Suprapubic skin (tissue), 4 donors: ENCODE data around the gene ANKS4B. TPM values are rescaled to one million over a fixed set of nuclear protein-coding genes. Genes with fewer than 3 reads are reported as not detected.

Experiments
- DNase-seq, 2 donors: peaks; one replicate each; pipeline ENCODE4 v3.0.0-alpha.2; 2019; ENCODE audit warnings: low spot score in 2 of 2
- H3K27ac ChIP-seq: fragments of 200-600 bp; sonication (generic); one replicate; pipeline ENCODE4 v1.5.1; 2019
- H3K27me3 ChIP-seq: fragments of 200-600 bp; sonication (generic); one replicate; pipeline ENCODE4 v1.5.1; 2019
- H3K36me3 ChIP-seq: fragments of 200-600 bp; sonication (generic); one replicate; pipeline ENCODE4 v1.5.1; 2019
- H3K4me1 ChIP-seq: fragments of 200-600 bp; sonication (generic); one replicate; pipeline ENCODE4 v1.5.1; 2019
- H3K4me3 ChIP-seq: fragments of 200-600 bp; sonication (generic); one replicate; pipeline ENCODE4 v1.5.1; 2019; ENCODE audit warnings: mild to moderate bottlenecking
- H3K9me3 ChIP-seq: fragments of 200-600 bp; sonication (generic); one replicate; pipeline ENCODE4 v1.5.1; 2019
- CTCF ChIP-seq, 2 donors: fragments of 200-600 bp in 1 of 2; fragments of 450-650 bp in 1 of 2; sonication (generic) in 1 of 2; IDR thresholded peaks; one replicate each; pipeline ENCODE4 v1.5.1; 2016 to 2019; ENCODE audit warnings: antibody characterized with exemption in 2 of 2, mild to moderate bottlenecking in 1 of 2, moderate library complexity in 1 of 2
- EP300 ChIP-seq: sonication (generic); formaldehyde crosslinking; IDR thresholded peaks from one replicate; pipeline ENCODE4 v1.6.1; 2017; ENCODE audit warnings: antibody characterized with exemption
- POLR2A ChIP-seq, 2 donors: fragments of 450-650 bp; IDR thresholded peaks; one replicate each; pipeline ENCODE4 v1.6.1; 2017; ENCODE audit warnings: antibody characterized with exemption in 2 of 2, mild to moderate bottlenecking in 2 of 2, moderate library complexity in 2 of 2
- POLR2AphosphoS5 ChIP-seq, 3 donors: sonication (generic); formaldehyde crosslinking; IDR thresholded peaks; one replicate each; pipeline ENCODE4 v1.6.1; 2017; ENCODE audit warnings: antibody characterized with exemption in 3 of 3
- whole genome bisulfite sequencing: methylation state at CpG from one replicate; pipeline ENCODE4 v1.1.5; 2018; 5-methylcytosine and 5-hydroxymethylcytosine counted together
- total RNA-seq, 4 donors: library from RNA; depleted of rRNA; stranded (reverse); fragments of >200 nt; gene quantifications; one replicate each; pipeline ENCODE4 v1.1.0, GENCODE V29; 2016

The ANKS4B gene
- total RNA-seq, 4 donors from 2014 or later = not detected

DNA sequence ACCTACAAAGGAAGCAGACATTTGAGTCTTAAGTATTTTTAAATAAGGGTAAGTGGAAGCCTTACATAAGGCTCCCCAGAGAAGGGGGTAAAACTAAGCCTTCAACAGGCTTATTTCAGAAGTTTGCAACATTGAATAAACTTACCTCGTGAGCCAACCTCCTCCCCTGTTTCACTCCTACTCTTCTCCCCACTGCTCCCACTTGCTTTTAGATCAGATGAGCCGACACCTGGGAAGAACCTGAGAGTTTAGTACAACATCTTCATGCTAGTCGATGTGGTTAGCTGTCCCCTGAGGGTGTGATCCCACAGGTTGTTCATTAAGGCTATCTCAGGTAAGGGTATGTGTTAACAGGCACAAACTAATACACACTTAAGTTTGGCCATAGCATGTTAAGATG is 35.9 kb upstream of the ANKS4B start:
- no peaks in the 10 kb centered on the region for H3K36me3 ChIP-seq

DNA sequence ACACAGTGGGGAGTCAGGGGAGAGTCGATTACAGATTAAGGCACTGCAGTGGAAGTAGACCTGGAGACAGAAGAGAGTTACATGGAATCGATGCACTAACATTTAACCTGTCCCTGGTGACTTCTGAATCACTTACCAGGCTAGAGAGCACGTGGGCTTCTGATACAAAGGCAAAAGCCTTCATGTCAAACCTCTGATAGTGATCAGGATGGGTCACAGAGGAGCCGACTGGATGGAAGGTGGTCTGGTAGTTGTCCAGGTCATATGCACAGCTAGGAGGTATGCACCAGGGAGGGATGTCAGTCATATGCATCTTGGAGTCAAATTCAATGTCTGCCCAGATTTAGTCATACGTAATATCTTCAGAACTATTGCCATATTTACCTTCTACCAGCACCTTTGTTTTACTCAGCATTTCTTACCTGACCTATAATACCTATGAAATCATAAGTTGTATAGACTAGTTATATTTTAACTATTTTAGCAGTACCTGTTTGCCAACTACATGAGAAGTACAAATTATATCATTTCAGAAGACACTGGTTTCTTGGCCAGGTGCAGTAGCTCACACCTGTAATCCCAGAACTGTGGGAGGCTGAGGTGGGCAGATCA is 33.8 kb upstream of the ANKS4B start:
- 66% methylated on average over 5 of the region's 5 CpGs for WGBS
- no peak for TF ChIP-seq POLR2A (IDR thresholded peaks at IDR 0.05)
- TF ChIP-seq EP300 = no peak
- TF ChIP-seq POLR2AphosphoS5 (IDR thresholded peaks at IDR 0.05) = no peak
- no peak for TF ChIP-seq CTCF (IDR thresholded peaks at IDR 0.05)
- H3K27me3 ChIP-seq = peaks cover 9% of the 10 kb centered on the region

More for the DNA sequence above, 35.9 kb upstream of the ANKS4B start:
- H3K9me3 ChIP-seq = no peaks in the 10 kb centered on the region
- no peaks in the 10 kb centered on the region for H3K4me1 ChIP-seq
- no peak for TF ChIP-seq POLR2AphosphoS5 (IDR thresholded peaks at IDR 0.05)
- no peak for TF ChIP-seq CTCF (IDR thresholded peaks at IDR 0.05)
- TF ChIP-seq POLR2A (IDR thresholded peaks at IDR 0.05) = no peak
- no peak for TF ChIP-seq EP300
- H3K27ac ChIP-seq = no peak overlapping the region
- H3K27me3 ChIP-seq = peaks cover 9% of the 10 kb centered on the region
- WGBS = 64% methylated on average over 3 of the region's 3 CpGs
- H3K4me3 ChIP-seq = no peak overlapping the region
- DNase-seq = no peak

DNA sequence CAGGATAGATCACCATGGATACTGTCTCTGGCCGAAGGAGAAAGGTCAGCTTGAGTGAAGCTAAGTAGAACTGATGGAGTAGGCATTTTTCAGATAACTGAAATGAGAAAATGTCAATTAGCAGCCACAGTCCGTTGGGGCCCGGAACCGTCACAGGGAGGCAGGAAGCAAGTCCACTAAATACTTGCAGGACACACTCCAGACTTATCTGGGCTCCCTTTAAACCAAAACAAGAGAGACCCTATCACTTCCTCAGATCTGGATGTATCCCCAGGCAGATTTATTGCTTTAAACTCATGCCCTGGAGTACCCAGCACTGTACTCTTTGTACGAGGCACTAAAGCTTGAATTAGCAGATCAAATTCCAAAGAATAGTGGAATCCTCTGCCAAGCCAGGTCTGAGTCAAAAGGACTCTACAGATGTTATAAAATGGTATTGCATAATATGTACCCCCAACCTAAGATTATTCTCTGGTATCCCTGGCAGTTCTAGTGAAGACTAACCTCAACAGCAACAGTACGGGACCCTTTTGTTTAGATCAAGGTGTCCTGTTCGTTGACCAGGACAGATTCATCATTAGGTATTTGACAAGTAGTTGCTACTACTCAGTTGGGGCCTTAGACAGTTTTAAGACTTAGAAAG is 30.2 kb upstream of the ANKS4B start:
- Histone ChIP-seq H3K36me3 (no peaks in the 10 kb centered on the region), H3K4me3 (no peak overlapping the region), H3K27me3 (peaks cover 9% of the 10 kb centered on the region), H3K4me1 (no peaks in the 10 kb centered on the region), H3K9me3 (no peaks in the 10 kb centered on the region), H3K27ac (no peak overlapping the region)
- 64% methylated on average over 7 of the region's 7 CpGs for WGBS
- no peak for TF ChIP-seq EP300
- no peak for TF ChIP-seq POLR2AphosphoS5 (IDR thresholded peaks at IDR 0.05)
- no peak for TF ChIP-seq CTCF (IDR thresholded peaks at IDR 0.05)
- no peak for TF ChIP-seq POLR2A (IDR thresholded peaks at IDR 0.05)
- no peak for DNase-seq

More for the DNA sequence above, 33.8 kb upstream of the ANKS4B start:
- Histone ChIP-seq H3K4me1 (no peaks in the 10 kb centered on the region), H3K9me3 (no peaks in the 10 kb centered on the region), H3K36me3 (no peaks in the 10 kb centered on the region), H3K4me3 (no peak overlapping the region), H3K27ac (no peak overlapping the region)
- no peak for DNase-seq

GRCh38 chr16:21205303-21205702 is 28.2 kb upstream of the ANKS4B start:
- no peak for TF ChIP-seq EP300
- no peak for TF ChIP-seq POLR2A (IDR thresholded peaks at IDR 0.05)
- no peak for TF ChIP-seq POLR2AphosphoS5 (IDR thresholded peaks at IDR 0.05)
- no peak for TF ChIP-seq CTCF (IDR thresholded peaks at IDR 0.05)
- peaks cover 7% of the 10 kb centered on the region for H3K27me3 ChIP-seq

DNA sequence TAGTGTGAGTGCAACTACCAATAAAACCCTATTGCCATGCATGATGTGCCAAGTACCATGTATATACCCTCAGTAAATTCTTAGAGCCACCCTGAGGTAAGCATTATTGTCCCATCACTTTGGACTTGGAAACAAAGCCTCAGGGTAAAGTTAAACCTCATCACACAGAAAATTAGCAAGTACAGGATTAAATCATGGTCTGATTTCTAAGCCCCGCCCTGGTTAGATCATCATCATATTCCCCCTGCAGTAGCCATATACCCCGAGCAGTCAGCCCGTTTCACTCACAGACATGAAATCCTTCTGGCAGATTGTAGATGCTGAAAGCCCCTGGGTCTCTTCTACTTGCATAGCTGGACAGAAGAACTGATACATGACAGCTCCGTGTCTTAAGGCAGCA is 26.9 kb upstream of the ANKS4B start:
- Histone ChIP-seq H3K9me3 (no peaks in the 10 kb centered on the region), H3K4me1 (no peaks in the 10 kb centered on the region), H3K27ac (no peak overlapping the region), H3K36me3 (no peaks in the 10 kb centered on the region), H3K4me3 (no peak overlapping the region), H3K27me3 (peaks cover 5% of the 10 kb centered on the region)
- 86% methylated on average over 3 of the region's 4 CpGs for WGBS
- no peak for DNase-seq
- no peak for TF ChIP-seq CTCF (IDR thresholded peaks at IDR 0.05)
- no peak for TF ChIP-seq POLR2AphosphoS5 (IDR thresholded peaks at IDR 0.05)
- no peak for TF ChIP-seq EP300
- TF ChIP-seq POLR2A (IDR thresholded peaks at IDR 0.05) = no peak

More at GRCh38 chr16:21205303-21205702, 28.2 kb upstream of the ANKS4B start:
- Histone ChIP-seq H3K36me3 (no peaks in the 10 kb centered on the region), H3K27ac (no peak overlapping the region), H3K4me1 (no peaks in the 10 kb centered on the region), H3K9me3 (no peaks in the 10 kb centered on the region), H3K4me3 (no peak overlapping the region)
- DNase-seq = no peak
